ENCODE measurements around the gene TBC1D9. TPM values are rescaled to one million over a fixed set of nuclear protein-coding genes. Genes with fewer than 3 reads are reported as not detected.

TBC1D9 gene
- total RNA-seq, 2 experiments from 2014 or later: 0.20 to 0.33 TPM

GRCh38 chr4:140643571-140644055 is 112.6 kb downstream of the TBC1D9 start:
- ATAC-seq (ENCODE audit: poor library complexity): no peak
- Mint-ChIP-seq H3K9me3 (no peaks in the 10 kb centered on the region), H3K4me3 (no peak overlapping the region), H3K4me1 (ENCODE audit: low read depth) (no peaks in the 10 kb centered on the region), H3K27ac (no peak overlapping the region), H3K36me3 (ENCODE audit: low read depth) (no peaks in the 10 kb centered on the region), H3K27me3 (peaks cover 11% of the 10 kb centered on the region)
- H3K27ac ChIP-seq (ENCODE audit: low read depth in 1 of 2, low read length in 2 of 2): no peak overlapping the region
- no peak for DNase-seq
- no peaks in the 10 kb centered on the region for H3K4me1 ChIP-seq (ENCODE audit: insufficient read depth, low read length)
- ChIA-PET CTCF (no interaction called here), POLR2A (no interaction called here)
- no peak for TF ChIP-seq CTCF (IDR thresholded peaks at IDR 0.05)
- H3K36me3 ChIP-seq (ENCODE audit: insufficient read depth, low read length): no peaks in the 10 kb centered on the region
- intact Hi-C loops (cut with DNase I, micrococcal nuclease): no loop called here
- H3K27me3 ChIP-seq (ENCODE audit: control insufficient read depth in 1 of 2, insufficient read depth in 2 of 2, low read length in 2 of 2): peaks cover 0 to 2% of the 10 kb centered on the region in 2 experiments
- H3K9me3 ChIP-seq (ENCODE audit: control insufficient read depth in 1 of 2, insufficient read depth in 1 of 2, low read length in 2 of 2): peaks cover 0 to 8% of the 10 kb centered on the region in 2 experiments
- H3K4me3 ChIP-seq (ENCODE audit: low read length): no peak overlapping the region

- ATAC-seq (ENCODE audit: poor library complexity) (no peak), DNase-seq (no peak)
- H3K27me3 ChIP-seq (ENCODE audit: control insufficient read depth in 1 of 2, insufficient read depth in 2 of 2, low read length in 2 of 2): peaks cover 0 to 2% of the 10 kb centered on the region in 2 experiments
- no peak overlapping the region for H3K4me3 Mint-ChIP-seq
- TF ChIP-seq CTCF (IDR thresholded peaks at IDR 0.05): no peak
- no peak overlapping the region for H3K27ac ChIP-seq (ENCODE audit: low read depth in 1 of 2, low read length in 2 of 2)
- H3K9me3 ChIP-seq (ENCODE audit: control insufficient read depth in 1 of 2, insufficient read depth in 1 of 2, low read length in 2 of 2): peaks cover 0 to 8% of the 10 kb centered on the region in 2 experiments
- H3K9me3 Mint-ChIP-seq: no peaks in the 10 kb centered on the region
- peaks cover 11% of the 10 kb centered on the region for H3K27me3 Mint-ChIP-seq
- no peak overlapping the region for H3K27ac Mint-ChIP-seq
- H3K4me1 Mint-ChIP-seq (ENCODE audit: low read depth): no peaks in the 10 kb centered on the region
- CTCF ChIA-PET: no interaction called here
- no peaks in the 10 kb centered on the region for H3K36me3 Mint-ChIP-seq (ENCODE audit: low read depth)
- no peak overlapping the region for H3K4me3 ChIP-seq (ENCODE audit: low read length)
- POLR2A ChIA-PET: no interaction called here
- no peaks in the 10 kb centered on the region for H3K36me3 ChIP-seq (ENCODE audit: insufficient read depth, low read length)
- intact Hi-C loops (cut with DNase I, micrococcal nuclease): no loop called here
- H3K4me1 ChIP-seq (ENCODE audit: insufficient read depth, low read length): no peaks in the 10 kb centered on the region
Measured at GRCh38 chr4:140642674-140643437, 113.3 kb downstream of the TBC1D9 start.

- Histone ChIP-seq H3K9me3 (ENCODE audit: control insufficient read depth in 1 of 2, insufficient read depth in 1 of 2, low read length in 2 of 2) (peaks cover 0 to 8% of the 10 kb centered on the region in 2 experiments), H3K27ac (ENCODE audit: low read depth in 1 of 2, low read length in 2 of 2) (no peak overlapping the region), H3K4me3 (ENCODE audit: low read length) (no peak overlapping the region), H3K27me3 (ENCODE audit: control insufficient read depth in 1 of 2, insufficient read depth in 2 of 2, low read length in 2 of 2) (peaks cover 0 to 2% of the 10 kb centered on the region in 2 experiments), H3K36me3 (ENCODE audit: insufficient read depth, low read length) (no peaks in the 10 kb centered on the region), H3K4me1 (ENCODE audit: insufficient read depth, low read length) (no peaks in the 10 kb centered on the region)
- ChIA-PET CTCF (no interaction called here), POLR2A (no interaction called here)
- Mint-ChIP-seq H3K4me3 (no peak overlapping the region), H3K27ac (no peak overlapping the region), H3K36me3 (ENCODE audit: low read depth) (no peaks in the 10 kb centered on the region), H3K9me3 (no peaks in the 10 kb centered on the region), H3K4me1 (ENCODE audit: low read depth) (no peaks in the 10 kb centered on the region), H3K27me3 (peaks cover 11% of the 10 kb centered on the region)
- ATAC-seq (ENCODE audit: poor library complexity) (no peak), DNase-seq (no peak)
- intact Hi-C loops (cut with DNase I, micrococcal nuclease): no loop called here
- no peak for TF ChIP-seq CTCF (IDR thresholded peaks at IDR 0.05)
Measured at GRCh38 chr4:140641789-140642439, 114.3 kb downstream of the TBC1D9 start.

Data from CD4-positive, alpha-beta T cell (primary cell).